NT2/D1 (cell line): Measurements from ENCODE around the gene TMEM225B.

Source experiments
- SUZ12 ChIP-seq: IDR thresholded peaks from 2 replicates; pipeline ENCODE4 v1.6.1; 2011; ENCODE audit not compliant: insufficient read length, insufficient read depth; ENCODE audit errors: extremely low read depth
- YY1 ChIP-seq: IDR thresholded peaks from 2 replicates; pipeline ENCODE4 v1.6.1; 2011; ENCODE audit not compliant: insufficient read length, insufficient read depth
- ZNF274 ChIP-seq: IDR thresholded peaks from 2 replicates; pipeline ENCODE4 v1.6.1; 2011; ENCODE audit warnings: mild to moderate bottlenecking, low read depth, low read length

DNA sequence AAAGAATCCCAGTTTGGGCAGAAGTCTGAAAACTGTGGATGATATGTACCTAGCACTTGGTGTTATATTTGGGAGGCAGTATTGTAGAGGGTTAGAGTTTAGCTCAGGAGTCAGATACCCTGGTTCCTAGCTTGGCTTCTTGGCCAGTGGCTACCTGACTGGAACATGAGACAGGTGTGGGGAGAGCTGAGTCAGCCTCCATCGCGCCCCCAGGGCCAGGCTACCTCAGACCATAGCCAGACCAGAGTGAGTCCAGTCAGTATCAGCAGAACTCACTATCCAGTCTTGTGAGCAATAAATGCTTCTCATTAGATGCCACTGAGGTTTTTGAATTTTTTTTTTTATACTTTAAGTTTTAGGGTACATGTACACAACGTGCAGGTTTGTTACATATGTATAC is 55.7 kb downstream of the TMEM225B start:
- no peak for TF ChIP-seq ZNF274
- no peak for TF ChIP-seq YY1
- no peak for TF ChIP-seq SUZ12
